HG03175 (cell line): ENCODE measurements around the gene EIF2S1.

Experiments used
- ATAC-seq: cut with Tn5 transposase; IDR thresholded peaks from one replicate; pipeline ENCODE4 v1.9.1; 2021; ENCODE audit warnings: mild to moderate bottlenecking, moderate library complexity; ENCODE audit not compliant: unreplicated experiment

EIF2S1 gene

DNA sequence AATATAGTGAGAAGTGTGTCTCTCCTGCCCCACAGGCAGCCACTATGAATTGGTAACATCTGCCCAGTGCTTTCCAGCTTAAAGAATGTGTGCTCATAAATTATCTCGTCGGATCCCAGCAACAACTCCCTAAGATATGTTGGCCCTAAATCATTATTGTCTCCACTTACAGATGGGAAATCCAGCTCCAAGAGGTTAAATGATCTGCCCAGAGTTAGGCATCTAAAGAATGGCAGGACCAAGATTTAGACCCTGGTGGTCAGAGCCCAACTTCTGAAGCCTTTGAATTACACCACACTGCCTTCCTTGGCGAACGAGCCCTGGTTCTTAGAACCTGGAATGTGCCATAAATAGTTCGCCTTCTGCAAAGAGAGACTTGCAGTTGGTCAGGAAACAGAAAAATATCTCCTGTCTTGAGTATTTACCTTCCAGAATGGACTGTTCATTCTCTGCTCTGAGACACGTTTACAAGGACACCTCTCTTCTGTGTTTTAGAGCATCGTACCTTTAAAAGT, 72.0 kb downstream of the EIF2S1 start:
- no peak for ATAC-seq

GRCh38 chr14:67435603-67436002, 75.5 kb downstream of the EIF2S1 start:
- no peak for ATAC-seq
